Mucosa of stomach (tissue), 1 donor: Measurements from ENCODE around the gene CDH2.

ENCODE experiments used
- H3K27me3 ChIP-seq: one replicate; pipeline ENCODE4 v1.7.0; 2013; ENCODE audit warnings: mild to moderate bottlenecking, low read length; ENCODE audit not compliant: control insufficient read depth, insufficient read depth
- H3K36me3 ChIP-seq: one replicate; pipeline ENCODE4 v1.7.0; 2013; ENCODE audit warnings: low read length; ENCODE audit not compliant: control insufficient read depth, insufficient read depth
- H3K4me1 ChIP-seq: one replicate; pipeline ENCODE4 v1.7.0; 2013; ENCODE audit warnings: mild to moderate bottlenecking, low read length; ENCODE audit not compliant: control insufficient read depth, insufficient read depth
- H3K4me3 ChIP-seq: one replicate; pipeline ENCODE4 v1.7.0; 2013; ENCODE audit warnings: low read length
- H3K9ac ChIP-seq: one replicate; pipeline ENCODE4 v1.7.0; 2013; ENCODE audit warnings: mild to moderate bottlenecking, low read length, moderate library complexity
- H3K9me3 ChIP-seq: one replicate; pipeline ENCODE4 v1.7.0; 2013; ENCODE audit warnings: mild to moderate bottlenecking, low read length, moderate library complexity; ENCODE audit not compliant: control insufficient read depth
- donor health status: Pancreatic carcinoma.

Gene CDH2

GRCh38 chr18:28163201-28163775, 13.6 kb downstream of the CDH2 start:
- Histone ChIP-seq H3K9ac (no peak overlapping the region), H3K36me3 (no peaks in the 10 kb centered on the region), H3K27me3 (no peaks in the 10 kb centered on the region), H3K4me1 (no peaks in the 10 kb centered on the region), H3K4me3 (no peak overlapping the region), H3K9me3 (no peaks in the 10 kb centered on the region)

GRCh38 chr18:28161608-28162599, 15.0 kb downstream of the CDH2 start:
- Histone ChIP-seq H3K4me1 (no peaks in the 10 kb centered on the region), H3K4me3 (no peak overlapping the region), H3K9me3 (no peaks in the 10 kb centered on the region), H3K36me3 (no peaks in the 10 kb centered on the region), H3K27me3 (no peaks in the 10 kb centered on the region), H3K9ac (no peak overlapping the region)

- H3K9me3 ChIP-seq = no peaks in the 10 kb centered on the region
- no peak overlapping the region for H3K4me3 ChIP-seq
- H3K27me3 ChIP-seq = no peaks in the 10 kb centered on the region
- no peaks in the 10 kb centered on the region for H3K36me3 ChIP-seq
- no peak overlapping the region for H3K9ac ChIP-seq
- H3K4me1 ChIP-seq = no peaks in the 10 kb centered on the region
Observed at GRCh38 chr18:28159055-28159454, 17.9 kb downstream of the CDH2 start.

- H3K27me3 ChIP-seq = no peaks in the 10 kb centered on the region
- H3K36me3 ChIP-seq = no peaks in the 10 kb centered on the region
- H3K9ac ChIP-seq = no peak overlapping the region
- no peaks in the 10 kb centered on the region for H3K4me1 ChIP-seq
- no peaks in the 10 kb centered on the region for H3K9me3 ChIP-seq
- H3K4me3 ChIP-seq = no peak overlapping the region
Observed at GRCh38 chr18:28158083-28158581, 18.8 kb downstream of the CDH2 start.

GRCh38 chr18:28153485-28154065, 23.4 kb downstream of the CDH2 start:
- Histone ChIP-seq H3K9me3 (no peaks in the 10 kb centered on the region), H3K27me3 (no peaks in the 10 kb centered on the region), H3K9ac (no peak overlapping the region), H3K4me3 (no peak overlapping the region), H3K4me1 (no peaks in the 10 kb centered on the region), H3K36me3 (no peaks in the 10 kb centered on the region)

- H3K36me3 ChIP-seq = no peaks in the 10 kb centered on the region
- no peaks in the 10 kb centered on the region for H3K9me3 ChIP-seq
- no peaks in the 10 kb centered on the region for H3K27me3 ChIP-seq
- H3K4me1 ChIP-seq = no peaks in the 10 kb centered on the region
- H3K4me3 ChIP-seq = no peak overlapping the region
- no peak overlapping the region for H3K9ac ChIP-seq
Observed at GRCh38 chr18:28152754-28153153, 24.2 kb downstream of the CDH2 start.

- H3K4me3 ChIP-seq = no peak overlapping the region
- no peak overlapping the region for H3K9ac ChIP-seq
- no peaks in the 10 kb centered on the region for H3K9me3 ChIP-seq
- H3K36me3 ChIP-seq = no peaks in the 10 kb centered on the region
- H3K27me3 ChIP-seq = no peaks in the 10 kb centered on the region
- H3K4me1 ChIP-seq = no peaks in the 10 kb centered on the region
Observed at GRCh38 chr18:28152354-28152753, 24.6 kb downstream of the CDH2 start.

DNA sequence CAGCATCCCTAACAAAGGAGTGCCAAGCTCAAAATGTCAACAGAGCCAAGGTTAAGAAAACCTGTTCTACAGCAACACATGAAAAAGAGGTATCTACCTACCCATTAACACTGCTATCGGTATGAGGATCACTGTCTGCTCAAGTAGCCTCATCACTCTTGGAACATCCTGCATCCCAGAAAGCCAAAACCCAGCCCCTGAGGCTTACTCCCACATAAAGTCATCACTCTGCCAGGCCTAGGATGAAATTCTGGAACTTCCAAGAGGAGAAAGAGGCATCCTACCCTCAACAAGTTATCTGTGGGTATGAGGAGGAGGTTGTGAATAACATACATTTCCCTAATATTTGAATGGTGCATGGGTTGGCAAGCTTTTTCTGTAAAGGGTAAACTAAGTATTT, 25.5 kb downstream of the CDH2 start:
- Histone ChIP-seq H3K36me3 (no peaks in the 10 kb centered on the region), H3K9me3 (no peaks in the 10 kb centered on the region), H3K9ac (no peak overlapping the region), H3K27me3 (no peaks in the 10 kb centered on the region), H3K4me3 (no peak overlapping the region), H3K4me1 (no peaks in the 10 kb centered on the region)

DNA sequence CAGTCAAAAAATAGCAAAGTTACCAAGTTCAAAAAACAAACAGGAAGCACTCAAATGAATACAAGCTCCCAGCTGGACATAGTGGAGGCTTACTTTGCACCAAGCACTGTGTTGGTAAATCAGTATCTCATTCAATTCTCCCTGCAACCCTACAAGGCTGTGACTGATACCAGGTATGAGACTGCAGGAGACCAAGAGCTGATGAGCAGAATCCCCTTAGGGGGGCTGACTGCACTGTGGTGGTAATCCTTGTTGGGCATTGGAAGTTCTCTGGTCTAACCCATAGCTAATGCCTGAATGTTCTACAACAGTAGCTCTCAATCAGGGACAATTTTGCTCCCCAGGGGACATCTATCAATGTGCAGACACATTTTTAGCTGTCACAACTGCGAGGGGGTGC, 26.0 kb downstream of the CDH2 start:
- Histone ChIP-seq H3K4me3 (no peak overlapping the region), H3K4me1 (no peaks in the 10 kb centered on the region)

DNA sequence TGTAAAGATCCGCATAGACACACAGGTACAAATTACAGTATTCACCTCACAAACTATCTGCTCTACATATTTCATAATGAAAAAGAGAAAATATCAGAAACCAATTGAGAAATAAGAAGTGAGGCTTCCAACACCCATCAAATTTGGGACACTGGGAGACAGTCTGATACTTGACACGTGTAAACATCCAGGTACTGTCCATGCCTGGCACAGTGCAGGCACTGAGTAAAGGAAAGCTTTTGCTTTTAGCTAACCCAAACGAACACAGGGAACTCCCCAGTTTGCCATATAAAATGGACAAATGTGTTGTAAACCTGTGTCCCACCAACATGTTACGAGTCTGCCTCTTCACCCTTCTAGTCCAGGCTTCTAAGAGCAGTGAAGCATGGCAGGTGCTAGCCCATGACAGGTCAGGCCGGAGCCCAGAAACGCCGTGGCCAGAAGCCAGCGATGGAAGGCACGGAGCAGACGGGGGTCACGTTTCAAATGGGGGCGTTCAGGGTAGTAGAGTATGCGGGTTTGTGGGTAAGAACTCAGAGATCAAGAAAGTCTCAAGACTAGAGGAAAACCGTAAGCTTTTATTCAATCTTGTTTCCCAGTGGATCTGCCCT, 27.0 kb downstream of the CDH2 start:
- Histone ChIP-seq H3K9ac (no peak overlapping the region), H3K36me3 (no peaks in the 10 kb centered on the region), H3K4me3 (no peak overlapping the region), H3K4me1 (no peaks in the 10 kb centered on the region), H3K9me3 (no peaks in the 10 kb centered on the region), H3K27me3 (no peaks in the 10 kb centered on the region)

More for the DNA sequence above, 26.0 kb downstream of the CDH2 start:
- H3K36me3 ChIP-seq = no peaks in the 10 kb centered on the region
- no peaks in the 10 kb centered on the region for H3K9me3 ChIP-seq
- no peak overlapping the region for H3K9ac ChIP-seq
- no peaks in the 10 kb centered on the region for H3K27me3 ChIP-seq

DNA sequence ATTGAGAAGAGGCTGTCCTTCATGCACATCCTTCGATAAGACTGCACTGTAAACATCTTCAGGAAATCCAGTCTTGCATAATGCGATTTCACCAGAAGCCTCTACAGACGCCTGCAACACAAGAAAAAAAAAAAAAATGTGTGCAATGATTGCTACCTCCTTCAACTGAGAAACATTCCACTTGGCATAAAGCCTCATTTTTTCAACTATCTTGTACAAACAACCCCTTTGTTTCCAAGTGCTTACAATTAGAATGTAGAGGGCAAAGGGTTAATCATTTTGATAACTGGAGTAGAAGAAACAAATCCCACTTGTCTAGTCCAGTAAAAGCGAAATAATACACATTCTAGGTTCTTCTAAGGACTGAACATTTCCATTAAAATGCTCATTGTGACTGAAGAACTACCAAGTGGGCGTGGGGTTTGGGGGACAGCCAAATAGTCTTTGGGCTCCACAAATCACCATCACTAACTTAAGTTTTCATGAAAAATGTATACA, 29.2 kb downstream of the CDH2 start:
- Histone ChIP-seq H3K36me3 (no peaks in the 10 kb centered on the region), H3K27me3 (no peaks in the 10 kb centered on the region), H3K9me3 (no peaks in the 10 kb centered on the region), H3K4me1 (no peaks in the 10 kb centered on the region), H3K4me3 (no peak overlapping the region), H3K9ac (no peak overlapping the region)
